ENCODE data around the gene PRPF19.

PRPF19 gene

DNA sequence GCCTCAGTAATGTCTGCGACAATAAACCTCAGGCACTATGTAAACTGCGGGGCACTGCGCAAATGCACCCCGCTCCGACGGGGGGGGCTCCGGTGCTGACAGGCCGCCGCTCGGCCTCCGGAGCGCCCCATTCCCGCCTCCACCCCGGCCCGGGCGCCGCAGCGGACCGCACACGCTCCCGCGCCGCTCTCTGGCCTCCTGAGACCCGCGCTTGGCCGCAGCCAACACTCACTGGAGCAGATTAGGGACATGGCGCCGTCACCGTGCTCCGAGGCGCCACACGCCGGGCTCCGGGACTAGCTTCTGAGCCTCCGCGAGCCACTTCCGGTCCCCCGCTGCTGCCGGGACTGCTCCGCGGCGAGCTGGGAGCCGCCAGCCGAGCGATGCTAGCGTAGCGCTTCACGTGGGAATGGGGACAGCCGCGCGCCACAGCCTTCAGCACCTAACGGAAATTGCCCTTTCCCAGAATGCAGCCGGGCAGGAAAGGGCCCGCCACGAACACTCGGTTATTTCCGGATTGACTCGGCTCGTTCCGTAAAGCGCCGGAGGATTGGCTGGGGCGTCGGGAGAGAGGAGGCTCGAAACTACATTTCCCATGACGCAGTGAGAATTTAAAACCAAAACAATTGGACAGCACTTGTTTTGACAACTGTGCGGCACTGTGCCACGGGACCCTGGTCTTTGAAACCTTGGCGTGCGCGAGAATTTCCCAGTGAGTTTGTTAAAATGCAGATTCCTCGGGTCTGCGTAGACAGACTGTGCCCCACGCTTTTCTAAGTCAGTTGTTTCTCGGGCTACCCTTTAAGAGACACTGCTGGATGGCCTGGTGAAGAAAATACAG is at the start of gene PRPF19:
Gene PRPF19, minus strand, starts transcription at position 454 of the 841 bp plus-strand sequence. Its CDS starts 203 bp downstream, at position 251.
- peak; percentile 99 for DNase-seq

DNA sequence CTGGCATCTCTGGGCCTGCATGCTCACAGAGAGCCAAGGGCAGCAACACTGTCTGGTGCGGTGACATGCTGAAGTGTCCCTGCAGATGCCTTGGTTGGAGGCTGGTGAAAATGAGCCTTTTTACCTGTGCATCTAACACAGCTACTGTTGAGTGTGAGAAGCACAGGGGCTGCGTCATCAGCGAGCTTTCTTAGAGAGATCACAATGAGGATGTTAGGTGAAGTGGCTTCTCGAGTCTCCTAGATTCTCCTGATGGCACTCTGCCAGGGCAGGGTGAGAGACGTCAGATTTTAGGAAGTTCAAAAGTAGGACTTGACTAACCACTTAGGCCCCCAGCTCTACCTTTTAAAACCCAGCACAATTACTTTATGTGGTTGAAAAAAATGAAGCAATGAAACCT is 49.2 kb upstream of the PRPF19 start:
- no peak for DNase-seq

DNA sequence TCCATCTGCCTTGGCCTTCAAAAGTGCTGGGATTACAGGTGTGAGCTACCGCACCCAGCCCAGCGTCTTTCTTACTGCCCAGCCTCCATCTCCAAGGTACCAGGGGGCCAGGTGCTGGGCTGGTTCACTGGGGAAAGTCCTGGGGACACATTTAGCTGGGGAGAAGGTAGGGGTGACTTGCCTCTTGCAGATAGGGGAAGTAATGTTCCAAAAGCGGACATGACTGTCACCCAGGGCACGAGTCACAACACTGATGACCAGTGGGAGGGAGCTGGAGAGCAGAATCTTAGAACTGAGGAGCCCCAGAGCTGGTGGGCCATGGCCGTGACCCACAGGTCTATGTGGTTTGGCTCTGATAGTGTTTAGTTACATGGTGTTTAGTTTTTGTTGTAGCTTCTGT is 48.0 kb upstream of the PRPF19 start:
- DNase-seq: no peak

DNA sequence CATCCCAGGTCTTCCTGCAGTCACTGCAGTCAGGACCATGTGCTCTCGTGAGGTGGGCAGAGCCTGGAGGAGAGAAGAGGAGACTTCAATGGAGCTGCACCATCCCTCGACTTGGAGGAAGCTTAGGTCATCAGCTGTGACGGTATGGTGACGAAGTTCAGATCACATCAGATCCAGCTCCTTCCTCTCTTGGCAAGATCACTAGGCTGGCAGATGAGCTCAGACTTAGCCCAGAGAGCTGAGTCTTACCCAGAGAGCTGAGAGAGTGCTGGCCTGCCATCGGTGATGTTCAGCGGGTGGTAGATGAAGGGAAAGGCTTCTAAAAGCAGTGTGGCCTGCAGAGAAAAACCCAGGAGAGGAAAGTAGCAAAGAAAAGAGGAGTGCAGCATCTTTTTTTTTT is 47.4 kb upstream of the PRPF19 start:
- no peak for DNase-seq

DNA sequence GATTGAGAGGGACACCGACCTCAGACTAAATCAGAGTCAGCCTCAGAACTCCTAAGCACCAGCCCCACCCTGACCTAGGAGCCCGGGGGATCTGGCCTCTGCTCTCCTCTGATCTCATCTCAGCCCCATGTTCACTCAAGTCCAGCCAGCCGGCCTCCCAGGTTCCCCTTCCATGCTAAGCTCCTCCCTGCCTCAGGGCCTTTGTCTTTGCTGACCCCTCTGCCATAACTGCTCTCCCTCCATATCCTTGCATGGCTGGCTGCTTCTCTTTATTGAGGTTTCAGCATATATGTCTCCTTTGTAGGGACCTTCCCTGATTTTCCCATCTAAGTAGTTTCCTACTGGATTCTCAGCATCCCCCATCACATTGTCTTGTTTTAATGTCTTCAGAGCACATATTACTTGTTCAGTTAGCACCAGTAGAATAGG is 46.4 kb upstream of the PRPF19 start:
- DNase-seq: no peak

DNA sequence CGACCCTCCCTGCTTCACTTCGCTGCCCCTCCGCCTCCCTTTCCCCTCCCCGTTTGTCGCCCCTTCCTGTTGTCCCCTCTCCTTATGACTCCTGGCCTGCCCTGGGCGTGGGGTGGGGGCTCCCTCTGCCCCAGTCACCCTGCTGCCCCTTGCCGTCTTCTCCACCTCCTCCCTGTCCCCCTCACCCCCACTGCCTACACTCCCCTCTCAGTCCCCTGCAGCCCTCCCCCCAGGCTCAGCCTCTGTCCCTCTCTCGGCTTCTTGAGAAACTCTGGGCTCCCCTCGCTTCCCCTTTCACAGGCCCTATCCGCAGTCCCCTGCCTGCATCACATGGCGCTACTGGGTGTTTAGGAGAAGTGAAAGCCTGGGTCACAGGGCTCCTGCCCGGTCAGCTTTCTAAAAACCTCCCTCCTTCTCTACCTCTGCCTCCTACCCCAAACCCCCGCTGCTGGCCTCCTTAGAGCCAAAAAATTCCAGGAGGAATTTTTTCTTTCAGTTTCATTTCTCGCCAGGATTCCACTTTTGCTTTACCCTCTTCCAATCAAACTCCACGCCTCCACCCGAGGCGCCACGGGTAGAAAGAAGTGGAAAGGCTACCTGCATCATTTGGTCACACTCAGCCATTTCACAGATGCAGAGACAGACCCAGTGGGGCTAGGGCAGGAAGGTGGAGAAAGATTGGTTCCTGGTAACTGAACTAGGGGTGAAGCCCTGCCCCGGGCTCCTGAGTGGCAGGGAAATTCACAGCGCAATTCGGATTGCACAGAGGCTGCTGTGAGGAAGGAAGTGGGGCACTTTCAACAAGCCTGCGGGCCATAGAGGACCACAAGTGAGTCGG is 45.7 kb upstream of the PRPF19 start, which contains the start of gene SLC15A3:
Gene SLC15A3, minus strand, starts transcription at position 273 of the 838 bp plus-strand sequence. CDS start 625 bp downstream, outside the sequence.
- peak; percentile 47 for DNase-seq

DNA sequence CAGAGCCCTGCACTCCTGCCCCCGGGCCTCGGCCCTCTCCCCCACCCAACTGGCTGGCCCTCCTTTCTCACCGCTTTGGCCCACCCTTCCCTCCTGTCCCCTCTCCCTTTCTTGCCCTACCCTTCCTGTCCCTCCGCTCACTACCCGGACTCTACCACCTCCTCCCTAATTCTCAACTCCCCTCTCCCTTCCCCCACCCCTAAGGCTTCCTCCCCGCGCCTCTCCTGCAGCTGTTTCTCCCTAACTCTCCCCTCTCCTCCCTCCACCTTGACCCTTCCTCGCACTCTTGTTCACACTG is 45.2 kb upstream of the PRPF19 start:
- no peak for DNase-seq

DNA sequence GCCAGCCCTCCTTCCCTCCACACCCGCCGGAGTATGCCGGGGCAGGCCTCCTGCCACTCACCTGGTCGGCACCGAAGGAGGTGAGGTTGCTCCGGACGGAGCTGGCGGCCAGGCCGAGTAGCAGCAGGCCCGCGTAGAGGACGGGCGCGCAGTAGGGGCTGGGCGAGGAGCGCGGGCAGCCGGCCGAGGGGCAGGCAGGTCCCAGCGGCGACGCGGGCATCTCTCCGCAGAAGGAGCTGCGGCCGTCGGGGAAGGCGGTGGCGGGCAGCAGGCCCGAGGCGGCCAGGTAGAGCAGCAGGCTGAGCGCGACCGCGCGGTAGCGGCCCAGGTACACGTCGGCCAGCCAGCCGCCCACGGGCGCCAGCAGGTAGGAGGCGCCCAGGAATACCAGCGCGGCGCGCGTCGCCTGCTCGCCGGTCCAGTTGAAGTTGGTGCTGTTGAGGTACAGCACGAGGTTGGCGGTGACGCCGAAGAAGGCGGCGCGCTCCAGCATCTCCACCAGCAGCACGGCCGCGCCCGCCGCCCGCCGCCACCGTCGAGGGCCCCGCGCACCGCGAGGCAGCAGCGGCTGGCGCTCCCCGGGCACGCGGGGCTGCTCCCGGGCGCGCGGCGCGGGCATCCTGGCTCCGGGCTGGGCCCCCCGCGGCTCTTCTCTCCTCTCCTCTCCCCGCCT is 44.7 kb upstream of the PRPF19 start:
- DNase-seq: peak; percentile 44

DNA sequence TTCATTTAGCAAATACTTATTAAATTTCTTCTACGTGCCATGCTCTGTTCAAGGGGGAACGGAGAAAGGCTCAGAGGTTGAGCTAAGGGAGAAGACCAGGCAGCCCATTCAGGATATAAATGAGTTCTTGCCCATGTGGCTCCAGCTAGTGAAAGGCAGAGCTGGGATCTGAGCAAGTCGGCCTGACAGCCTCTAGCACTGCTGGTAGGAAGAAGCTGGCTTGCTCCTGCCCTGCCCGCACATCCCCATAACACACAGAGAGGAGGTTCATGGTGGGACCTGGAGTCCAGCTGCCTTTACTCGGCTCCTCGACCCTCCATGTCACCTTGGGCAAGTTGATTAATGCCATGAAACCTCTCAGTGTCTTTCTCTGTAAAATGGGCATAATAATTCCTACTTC is 43.6 kb upstream of the PRPF19 start:
- no peak for DNase-seq

DNA sequence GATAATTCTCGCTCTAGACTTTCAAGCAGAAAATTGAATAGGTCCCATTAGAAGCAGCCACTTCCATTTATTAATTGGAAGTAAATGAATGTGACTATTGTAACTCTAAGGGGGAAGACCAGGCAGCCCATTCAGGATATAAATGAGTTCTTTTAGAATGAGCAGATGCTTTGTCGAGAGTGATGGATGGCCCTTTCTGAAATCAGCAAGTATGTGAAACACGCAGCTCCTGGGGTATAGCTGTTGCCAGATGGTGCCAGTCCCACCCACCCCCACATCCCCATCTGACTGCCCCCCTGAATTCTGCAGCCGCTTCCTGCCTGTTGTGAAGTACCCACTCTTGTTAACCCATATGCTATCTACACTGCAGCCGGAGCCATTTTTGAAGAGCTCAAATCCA is 41.9 kb upstream of the PRPF19 start:
- DNase-seq: no peak

DNA sequence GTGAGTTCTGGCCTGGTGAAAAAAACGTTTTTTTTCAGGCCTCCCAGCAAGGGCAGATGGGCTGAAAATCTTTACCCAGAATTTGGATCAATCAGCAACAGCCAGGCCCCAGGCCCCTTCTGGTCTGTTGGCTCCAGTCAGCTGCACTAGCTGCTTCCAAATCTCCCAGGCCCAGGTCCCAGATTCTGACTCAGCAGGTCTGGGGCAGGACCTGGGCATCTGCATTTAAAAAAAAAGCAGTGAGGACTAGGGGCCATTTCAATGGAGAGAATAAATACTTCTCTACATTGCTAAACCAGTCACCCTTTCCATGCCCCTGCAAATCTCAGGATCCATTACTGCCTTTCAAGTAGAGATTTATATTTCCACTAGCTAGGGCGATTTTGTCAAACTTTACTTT is 41.3 kb upstream of the PRPF19 start:
- no peak for DNase-seq

DNA sequence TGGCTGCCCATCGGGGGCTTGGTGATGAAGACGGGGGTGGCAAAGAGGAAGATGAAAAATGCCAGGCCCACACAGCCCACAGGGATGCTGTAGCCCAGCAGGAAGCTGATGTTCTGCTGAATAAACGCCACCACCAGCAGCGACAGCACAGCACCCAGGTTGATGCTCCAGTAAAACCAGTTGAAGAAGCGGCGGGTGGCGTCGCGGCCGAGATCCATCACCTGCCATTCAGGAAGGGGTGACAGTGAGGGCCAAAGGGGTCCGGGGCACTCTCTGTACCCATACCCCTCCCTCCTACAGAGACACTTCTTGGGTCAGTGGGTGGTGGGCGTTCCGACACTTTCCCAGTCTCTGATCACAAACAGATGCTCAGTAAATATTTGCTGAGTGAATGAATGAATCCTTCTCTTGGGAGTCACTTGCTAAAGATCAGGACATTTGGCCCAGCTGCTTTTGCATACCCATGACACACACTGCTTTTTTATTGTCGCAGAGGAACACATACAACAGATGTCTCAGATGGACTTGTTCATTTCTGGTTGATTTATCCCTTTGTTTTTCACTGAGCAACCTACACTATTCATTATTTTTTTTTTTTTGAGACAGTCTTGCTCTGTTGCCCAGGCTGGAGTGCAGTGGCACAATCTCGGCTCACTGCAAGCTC is 40.3 kb upstream of the PRPF19 start:
- no peak for DNase-seq

DNA sequence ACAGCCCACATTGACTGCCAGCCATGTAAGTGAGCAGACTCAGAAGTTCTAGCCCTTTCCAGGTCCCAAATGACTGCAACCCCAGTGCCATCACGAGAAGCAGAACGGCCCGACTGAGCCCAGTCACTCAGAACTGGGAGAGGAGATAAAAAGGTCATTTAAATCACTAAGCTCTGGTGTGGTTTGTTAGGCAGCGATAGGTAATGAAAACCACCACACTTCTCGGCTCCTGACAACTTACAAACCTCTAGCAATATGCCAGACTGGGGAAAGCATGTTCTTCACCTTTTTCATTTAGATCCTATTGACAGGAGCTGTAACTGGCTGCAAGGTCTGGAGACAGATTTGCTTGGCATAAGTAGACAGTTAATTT is 38.9 kb upstream of the PRPF19 start:
- no peak for DNase-seq

DNA sequence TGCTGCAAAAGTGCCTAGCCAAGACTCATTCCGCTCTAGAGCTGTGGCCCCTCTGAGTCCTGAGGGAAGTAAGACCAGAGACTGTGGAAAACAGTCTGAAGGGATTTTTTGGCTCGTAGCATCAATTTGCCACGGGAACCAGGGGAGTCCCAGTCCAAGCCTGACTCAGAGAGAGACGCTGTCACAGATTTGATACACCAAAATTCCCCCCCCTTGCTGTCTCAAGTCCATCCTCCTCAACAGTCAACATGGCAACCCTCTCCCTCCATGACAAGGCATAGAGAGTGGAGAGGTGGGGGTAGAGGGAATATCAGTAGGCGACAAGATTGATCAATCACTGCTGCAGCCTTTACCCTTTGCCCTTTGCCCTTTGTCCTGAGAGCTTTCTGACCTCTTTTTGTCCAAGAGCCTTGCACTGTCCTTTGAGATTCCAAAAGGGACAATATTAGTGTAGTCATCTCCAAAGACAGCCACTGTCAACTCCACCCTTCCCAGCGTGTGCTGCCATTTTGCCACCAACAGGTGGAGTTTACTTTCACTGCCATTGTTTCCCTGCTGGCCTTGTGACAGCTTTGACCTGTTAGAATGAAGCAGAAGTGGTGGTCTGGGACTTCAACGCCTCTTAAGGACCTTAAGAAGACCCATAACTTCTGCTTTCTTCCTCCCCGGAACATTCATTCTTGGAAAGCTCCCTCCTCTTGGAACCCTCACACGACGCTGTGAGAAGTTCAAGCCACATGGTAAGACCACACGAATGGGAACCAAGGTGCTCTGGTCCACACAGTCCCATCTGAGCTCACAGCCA is 38.3 kb upstream of the PRPF19 start:
- DNase-seq: no peak

DNA sequence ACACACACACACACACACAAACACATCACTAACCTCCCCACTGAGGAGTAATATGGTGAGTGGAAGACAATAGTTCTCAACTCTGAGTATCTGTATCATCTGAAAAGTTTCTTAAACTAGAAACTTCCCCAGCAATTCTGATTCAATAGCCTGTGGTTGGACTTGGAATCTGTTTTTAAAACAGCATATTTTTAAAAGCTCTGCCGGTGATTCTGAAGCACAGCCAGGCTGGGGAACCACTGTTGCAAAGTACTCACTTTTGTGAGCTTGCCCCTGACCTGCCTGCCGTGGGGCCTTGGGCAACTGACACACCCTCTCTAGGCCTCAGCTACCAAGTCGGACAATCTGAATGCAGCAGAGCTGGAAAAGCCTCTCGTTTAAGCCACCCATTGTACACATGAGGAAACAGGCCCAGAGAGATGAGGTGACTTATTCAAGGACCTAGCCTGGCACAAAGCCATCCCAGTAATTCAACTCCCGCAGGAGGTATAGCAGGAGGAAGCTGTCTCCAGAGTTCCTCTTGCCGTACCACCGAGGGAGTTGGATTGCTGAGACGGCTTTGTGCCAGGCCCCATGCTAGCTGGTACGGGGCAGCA is 36.7 kb upstream of the PRPF19 start:
- DNase-seq: no peak

DNA sequence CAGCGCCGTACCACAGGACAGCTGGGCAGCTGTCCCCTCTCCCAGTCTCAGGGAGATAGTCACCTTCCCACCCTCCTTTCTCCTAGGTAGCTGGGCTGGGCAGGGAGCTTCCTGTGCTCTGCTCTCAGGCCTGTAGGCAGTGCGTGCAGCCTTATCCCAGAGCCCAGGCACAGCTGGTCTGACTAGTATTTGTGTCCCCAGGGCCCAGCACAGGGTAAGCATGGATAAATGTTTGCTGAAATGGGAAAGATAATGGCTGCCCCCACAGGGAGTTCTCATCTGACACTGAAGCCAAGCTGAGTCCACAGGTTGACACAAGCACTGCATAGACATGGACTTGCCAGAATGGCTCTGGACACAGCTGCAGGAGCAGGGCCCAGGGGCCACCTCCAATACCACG is 35.8 kb upstream of the PRPF19 start:
- DNase-seq: no peak

DNA sequence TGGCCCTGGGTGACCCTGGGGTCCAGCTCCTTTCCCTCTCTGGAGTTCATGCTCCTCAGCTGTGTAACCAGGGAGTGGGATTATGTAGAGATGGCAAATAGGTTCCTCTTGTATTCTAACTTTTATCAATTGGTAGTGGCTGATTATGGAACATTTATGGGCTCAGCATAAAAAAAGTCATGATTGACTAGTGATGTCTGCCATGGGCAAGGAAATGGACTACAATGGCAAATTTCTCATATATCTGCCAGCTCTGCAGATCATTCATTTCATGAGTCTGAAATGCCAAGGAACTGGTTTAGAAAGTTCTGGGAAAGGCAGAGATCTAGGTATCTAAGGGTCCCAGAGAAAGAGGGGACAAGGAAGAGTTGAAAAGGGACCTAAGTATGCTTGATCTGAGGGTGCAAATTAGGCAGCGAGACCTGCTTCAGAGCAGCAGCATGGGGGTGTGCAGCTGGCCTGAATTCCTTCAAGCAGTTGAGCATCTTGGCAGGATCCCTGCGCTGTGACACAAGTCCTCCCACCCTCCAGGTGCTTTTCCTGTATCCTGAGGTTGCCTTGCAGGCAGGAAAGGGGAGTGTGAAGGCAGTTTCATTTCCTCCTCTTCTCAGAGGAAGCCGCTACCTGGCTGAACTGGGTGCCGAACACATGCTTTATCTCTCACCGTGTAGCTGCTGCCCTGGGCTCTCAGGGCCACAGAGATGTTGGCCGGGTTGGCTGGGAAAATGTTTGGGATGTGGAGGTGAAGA is 35.2 kb upstream of the PRPF19 start:
- DNase-seq: no peak

DNA sequence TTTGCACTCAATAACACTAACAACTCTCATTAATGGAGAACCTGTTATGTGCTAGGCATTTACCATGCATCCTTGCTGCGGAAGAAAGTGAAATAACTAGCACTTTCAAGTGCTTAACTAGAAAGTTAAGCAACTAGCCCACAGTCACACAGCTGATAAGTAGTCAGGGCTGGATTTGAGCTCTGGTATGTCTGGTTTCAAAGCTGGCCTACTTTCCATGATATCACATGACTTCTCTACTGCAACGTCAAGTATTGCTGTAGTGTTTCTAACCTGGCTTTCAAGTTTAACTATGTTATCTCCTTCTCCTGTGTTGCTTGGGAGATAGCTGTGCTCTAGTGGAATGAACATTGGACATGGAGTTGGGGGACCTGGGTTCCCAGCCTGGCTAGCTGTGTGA is 33.5 kb upstream of the PRPF19 start:
- DNase-seq: no peak

DNA sequence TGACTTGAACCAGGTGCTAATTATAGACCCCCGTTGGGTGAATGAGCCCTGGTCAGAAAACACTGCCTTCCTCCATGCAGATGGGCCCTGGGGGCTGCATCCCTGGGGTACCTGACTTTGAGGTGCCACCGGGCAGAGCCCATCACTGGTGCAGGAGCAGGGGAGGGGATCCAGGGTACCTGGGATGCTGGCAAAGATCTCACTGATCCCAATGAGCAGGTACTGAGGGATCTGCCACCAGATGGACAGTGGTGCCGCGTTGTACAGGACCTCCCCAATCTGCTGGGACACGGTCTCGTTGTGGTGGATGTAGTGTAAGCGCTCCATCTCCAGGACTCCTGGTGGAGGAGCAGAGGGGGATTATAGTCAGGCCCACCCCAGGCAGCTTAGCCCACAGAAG is 32.9 kb upstream of the PRPF19 start:
- DNase-seq: no peak

DNA sequence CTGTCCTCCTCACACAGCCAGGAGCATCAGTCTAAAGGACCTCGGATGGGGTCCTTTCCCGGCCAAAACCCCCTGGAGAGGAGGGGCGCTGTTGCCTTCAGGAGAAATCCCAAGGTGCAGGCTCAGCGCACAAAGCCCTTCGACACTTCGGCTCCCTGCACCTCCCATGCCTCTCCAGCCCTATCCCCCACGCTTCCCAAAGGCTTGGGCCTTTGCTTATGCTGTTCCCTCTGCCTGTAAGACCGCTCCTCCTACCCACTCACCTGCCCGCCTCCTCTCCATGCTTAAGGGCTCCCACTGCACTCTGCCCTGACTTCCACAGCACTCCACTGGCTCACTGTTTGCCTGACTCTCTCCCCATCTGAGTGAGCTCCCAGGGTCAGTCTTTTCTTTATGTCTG is 32.1 kb upstream of the PRPF19 start:
- DNase-seq: no peak

DNA sequence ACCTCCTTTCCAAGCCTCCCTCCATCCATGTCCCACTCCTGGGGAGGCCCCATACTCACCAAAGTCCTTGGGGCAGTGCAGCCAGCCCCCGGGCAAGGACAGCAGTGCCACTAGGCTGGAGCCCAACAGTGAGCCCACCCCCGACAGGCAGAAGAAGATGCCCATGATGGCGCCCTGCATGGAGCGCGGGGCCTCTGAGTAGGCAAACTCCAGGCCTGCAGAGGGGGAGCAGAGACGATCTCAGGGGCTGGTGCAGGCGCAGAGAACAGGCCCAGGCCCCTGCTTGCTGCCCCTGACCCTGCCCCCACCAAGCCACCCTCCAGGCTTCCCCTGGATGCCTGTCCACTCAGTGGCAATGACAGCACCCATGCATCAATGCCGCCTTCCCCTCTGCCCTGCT is 31.4 kb upstream of the PRPF19 start:
- no peak for DNase-seq

Measured in activated CD4-positive, alpha-beta T cell treated with anti-CD3 and anti-CD28 coated beads for 48 hours (primary cell).